Activated CD4-positive, alpha-beta T cell treated with anti-CD3 and anti-CD28 coated beads for 24 hours (primary cell): ENCODE measurements around the gene RIPK4.
"Not testable (repeated sequence)": the region's sequence is repeated elsewhere in the genome, so short reads cannot be mapped to it uniquely, and the experiment has no call there.

Source experiments
- DNase-seq, 2 donors: peaks; one replicate each; pipeline ENCODE4 v3.0.0-alpha.2; 2020; ENCODE audit warnings: low read depth in 2 of 2

Gene RIPK4

DNA sequence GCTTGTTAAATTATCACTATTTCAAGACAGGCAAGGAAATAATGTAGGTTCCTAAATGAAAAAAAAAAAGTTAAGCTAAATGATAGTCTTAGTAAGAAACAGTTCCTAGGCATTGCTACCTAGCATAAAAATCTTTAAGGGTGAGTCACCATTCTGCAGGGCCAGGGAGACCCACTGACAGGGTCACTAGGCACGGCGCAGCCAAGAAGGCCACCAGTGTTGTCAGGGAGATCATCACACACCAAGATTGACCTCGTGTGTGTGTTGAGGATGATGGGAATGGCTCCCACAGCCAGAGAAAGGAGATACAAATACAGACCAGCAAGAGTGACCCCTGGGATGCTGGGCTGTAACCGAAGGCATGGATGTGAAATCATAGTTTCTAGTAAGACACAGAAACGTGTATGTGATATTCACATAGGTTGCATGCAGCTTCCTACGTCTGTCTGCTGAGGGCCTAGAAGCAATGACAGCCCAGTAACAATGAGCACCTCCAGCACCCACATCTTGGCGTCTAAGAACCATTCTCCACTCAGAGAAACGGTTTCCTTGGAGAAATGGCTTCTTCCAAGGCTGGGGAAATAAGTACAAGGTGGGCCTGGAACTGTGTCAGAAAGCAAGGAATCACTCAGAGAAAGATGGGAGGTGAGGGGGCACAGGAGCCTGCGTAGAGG, 29.1 kb downstream of the RIPK4 start:
- no peak for DNase-seq

DNA sequence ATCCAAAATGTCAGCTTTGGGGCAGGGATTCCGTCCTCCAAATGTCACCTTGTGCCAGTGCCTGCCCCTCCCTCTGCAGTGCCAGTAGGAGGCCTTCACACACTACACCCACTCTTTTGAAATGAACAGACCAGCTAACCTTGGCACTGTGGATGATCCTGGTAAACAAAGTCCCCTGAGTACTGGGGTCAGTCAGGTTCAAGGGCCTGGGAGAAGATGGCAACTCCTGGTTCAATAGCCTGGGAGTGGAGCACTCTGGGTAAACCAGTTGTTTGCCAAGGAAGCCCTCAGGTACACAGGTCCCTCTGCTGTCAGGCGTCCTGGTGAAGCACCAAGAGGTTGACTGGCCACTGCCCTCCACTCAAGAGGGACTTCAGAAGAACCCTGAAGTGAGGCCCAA, 30.4 kb downstream of the RIPK4 start:
- DNase-seq: no peak

DNA sequence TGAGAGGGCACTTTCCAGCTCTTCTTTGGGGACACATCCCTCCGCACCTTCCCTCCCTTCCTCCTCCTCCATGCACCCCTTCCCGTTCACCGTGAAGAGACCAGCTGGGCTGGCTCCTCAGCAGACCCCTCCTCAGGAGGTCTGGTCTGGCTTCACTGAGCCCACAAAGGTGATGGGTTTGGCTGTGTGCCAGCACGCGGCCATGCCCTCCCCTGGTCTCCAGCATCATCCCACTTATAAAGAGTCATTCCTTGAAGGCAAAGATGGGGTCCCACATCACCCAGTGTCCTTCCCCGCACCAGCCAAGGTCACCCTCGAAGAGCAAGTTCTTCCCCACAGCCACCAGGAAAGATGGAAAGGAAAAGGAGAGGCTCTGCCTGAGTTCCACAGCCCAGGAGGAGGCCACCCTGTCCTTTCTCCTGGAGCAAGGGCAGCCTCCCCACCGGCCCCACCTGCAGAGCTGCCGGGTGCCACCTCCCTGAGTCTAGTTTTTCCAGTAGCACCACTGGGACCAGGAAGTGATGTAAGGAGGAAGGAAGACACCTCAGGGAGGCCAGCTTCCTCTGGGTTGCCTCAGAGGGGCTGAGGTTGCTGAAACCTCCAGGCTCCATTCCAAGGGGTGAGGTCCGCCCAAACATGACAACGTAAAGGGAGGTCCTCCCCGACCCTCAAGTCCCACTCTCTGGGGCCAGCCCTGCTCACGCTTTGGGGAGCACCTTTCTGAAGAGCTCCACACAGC, 32.7 kb downstream of the RIPK4 start:
- no peak for DNase-seq

DNA sequence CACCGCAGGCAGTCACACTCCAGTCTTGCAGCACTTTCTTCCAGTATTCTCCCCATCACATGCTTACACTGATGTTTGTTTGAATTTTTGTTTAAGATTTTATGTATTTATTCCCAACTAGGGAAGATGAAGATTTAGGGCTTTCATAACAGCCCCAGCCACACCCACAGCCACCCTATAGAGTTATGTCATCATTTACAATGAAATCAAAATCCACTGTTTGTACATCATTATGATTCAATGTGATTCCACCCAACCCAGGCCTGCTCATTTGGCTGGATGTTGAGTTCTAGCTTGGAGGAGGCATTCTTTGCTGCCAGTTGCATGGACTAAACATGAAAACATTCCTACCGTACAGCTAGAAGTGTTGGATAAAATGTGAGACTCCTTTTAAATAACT, 35.8 kb downstream of the RIPK4 start:
- no peak for DNase-seq

DNA sequence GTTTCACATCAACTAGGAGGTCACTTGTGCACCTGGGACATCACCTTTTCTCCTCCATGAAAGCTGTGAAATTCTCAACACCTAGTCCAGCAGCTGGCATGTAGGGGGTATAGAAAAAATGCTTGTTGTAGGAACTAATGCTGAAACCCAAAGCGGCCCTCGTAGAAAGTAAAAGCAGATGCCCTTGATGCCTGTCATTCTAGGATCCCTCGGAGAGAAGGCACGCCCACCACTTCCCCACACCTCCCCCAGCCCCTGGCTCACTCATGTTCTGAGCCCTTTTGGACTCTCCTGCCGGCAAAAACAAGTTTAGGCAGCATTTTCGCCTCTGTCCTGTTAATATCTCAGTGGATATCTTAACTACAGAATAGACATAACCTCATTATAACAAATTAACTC, 36.5 kb downstream of the RIPK4 start:
- DNase-seq: no peak

DNA sequence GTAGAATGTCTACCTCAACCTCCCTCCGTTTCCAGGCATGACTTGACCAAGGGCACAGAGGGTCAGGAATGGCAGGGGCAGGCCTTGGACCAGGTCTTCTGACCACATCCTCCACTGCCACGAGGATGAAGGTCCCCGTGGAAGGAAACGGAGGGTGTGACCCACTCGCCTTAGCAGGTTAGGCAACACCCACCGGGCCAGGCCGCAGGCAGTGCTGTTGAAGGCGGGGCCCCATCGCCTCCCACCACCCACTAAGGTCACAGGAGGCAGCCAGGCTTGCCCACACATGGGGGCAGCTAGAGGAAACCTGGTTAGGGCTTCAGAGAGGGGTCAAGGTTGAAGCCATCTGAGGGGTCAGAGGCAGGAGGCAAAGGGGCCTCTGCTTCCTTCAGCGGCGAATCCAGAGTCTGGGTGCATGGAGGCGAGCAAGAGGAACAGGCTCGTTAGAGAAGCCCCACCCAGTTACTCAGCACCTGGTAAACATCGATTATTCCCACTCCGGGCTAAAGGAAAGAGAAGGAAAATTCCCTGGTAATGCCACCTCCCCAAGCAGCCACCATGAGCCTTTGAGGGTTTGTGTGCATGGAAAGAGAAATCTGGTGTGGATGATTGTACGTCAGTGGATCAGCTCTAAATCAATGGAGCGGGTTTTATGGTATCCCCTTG, 37.0 kb downstream of the RIPK4 start:
- no peak for DNase-seq

DNA sequence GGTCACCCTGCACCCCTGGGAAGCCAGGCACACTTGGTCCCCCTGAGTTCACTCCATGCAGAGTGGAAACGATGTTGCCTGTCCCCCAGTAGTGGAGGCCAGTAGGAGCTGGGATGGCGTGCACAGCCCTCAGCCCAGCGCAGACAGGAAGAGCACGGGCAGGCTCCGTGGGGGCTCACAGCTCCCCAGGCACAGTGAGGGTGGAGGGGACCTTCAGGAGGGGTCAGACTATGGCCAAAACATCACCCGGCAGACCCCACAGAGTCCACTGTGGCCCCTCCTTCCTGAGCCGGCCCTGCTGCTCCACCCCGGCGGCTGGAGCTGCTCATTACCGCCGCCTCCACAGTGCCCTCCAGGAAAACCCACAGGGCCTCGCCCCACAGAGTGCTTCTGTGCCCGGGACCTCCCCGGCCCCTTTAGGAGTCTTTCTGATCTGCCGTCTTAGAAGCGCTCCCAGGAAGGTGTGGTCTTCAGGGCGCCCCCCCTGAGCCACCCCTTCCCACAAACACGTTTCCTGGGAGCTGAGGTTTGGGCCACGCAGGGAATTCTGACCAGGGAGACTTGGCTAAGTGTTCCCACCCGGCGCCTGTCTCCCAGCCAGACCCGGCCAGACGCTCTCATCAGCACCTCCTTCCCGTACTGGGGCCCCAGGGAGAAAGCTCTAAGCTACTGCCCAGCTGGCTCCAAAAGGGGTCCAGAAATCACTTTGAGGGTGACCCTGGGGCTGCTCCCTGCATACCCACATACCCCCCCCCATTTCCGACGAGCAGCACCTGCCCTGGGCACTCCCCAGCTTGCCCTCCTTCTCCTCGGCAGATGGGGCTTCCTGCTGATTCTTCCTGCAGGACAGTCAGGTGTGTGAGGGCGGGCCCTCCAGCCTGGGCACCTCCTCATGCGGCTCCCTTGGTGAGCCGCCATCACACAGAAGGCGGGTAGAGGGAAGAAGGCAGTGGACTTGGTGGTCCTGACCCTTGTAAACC, 38.8 kb downstream of the RIPK4 start:
- no peak for DNase-seq

DNA sequence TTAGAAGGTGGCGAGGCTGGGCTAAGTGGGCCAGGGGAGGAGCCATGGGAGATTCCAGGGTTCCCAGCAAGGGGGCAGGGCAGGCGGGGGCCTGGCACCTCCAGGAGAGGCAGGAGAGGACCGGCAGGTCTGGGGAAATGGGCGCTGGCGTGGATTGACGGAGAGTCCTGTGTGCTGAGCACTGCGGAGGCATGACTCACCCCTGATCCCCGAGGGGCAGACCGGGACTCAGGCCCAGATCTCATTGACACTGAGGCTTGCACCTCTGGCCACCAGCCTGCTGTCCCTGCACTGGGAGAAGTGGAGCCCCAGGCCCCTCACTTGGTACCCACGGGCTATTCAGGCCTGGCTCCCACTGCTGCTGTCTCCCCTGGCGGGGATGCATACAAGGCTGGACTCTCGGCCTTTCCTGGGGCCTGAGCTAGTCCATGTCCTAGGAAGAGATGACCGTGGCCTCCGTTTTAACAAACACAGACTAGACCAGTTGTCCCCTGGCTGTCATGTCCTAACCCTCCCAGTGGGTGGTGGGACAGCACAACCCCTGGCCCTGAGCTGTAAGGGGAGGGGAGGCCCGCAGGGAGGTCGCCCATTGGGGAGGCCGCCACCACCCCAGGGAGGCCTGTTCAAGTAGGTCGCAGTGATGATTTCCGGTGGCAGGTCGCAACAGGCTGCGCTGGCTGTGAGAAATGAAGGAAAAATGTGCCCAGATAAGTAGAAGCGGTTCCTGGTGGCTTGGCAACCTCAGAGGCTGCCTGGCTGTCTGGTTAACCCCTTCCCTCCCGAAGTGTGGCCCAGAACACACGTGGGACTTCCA, 39.7 kb downstream of the RIPK4 start:
- DNase-seq: no peak

DNA sequence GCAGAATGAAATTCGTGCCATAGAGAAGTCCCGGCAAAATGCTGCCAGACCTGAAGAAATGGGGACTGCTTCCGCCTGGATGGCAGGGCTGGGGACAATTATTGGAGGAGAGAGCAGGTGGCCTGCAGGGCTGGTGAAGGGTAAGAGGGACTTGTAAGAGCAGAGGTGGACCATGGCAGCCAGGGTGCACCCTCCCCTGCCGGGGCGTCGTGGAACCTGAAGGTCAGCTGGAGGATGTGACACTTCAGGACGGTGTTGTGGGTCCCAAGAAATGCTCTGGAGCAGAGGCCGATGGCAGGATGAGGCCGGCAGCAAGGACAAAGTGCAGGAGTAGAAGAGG, 40.3 kb downstream of the RIPK4 start:
- no peak for DNase-seq

DNA sequence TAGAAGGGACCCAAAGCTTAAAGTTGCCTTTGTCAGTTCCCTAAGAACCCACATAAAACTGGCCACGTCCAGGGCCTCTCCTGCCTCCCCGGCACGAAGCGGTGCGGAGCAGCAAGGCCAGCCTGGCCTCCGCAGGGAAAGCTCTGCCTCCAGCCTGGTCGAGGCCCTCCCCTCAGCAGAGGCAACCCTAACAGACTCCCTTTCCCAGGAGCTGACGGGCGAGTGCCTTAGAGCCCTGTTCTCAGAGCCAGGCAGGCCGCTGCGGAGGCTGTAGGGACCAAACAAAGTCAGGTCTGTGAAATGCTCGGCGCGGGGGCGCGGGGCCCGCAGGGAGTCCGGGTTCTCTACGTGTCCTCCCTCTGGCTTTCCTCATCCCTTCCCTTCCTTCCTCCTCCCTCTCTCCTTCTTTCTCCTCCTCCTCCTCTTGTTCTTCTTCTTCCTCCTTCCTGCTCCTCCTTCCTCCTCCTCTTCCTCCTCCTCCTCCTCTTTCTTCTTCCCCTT, 40.7 kb downstream of the RIPK4 start:
- DNase-seq: no peak

DNA sequence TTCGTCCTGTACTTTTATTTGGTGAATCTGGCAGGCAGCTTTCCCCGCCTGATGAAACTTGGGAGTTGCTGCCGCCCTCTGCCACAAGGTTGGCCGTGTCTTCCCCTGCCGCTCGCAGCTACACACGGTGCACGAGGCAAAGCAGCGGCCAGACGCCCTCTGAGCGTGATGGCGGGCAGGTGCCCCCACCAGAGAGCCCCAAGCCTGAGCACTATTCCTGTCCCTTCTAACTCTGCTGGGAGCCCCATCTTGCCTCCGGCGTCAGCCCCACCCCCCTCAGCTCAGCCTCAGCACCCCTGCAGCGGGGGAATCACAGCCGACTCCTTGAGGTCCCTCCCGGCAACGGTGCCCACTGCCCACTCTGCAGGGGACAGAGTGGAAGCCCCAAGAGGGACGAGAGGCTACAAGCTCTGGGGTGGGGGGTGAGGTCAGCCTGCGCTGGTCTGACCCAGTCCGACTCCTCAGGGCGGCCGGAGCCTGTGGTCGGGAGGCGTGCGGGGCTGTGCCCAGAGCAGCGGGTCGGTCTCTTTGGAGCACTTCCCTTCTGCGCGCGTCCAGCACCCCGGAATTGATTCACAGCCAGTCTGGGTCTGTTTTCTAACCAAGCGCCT, 41.3 kb downstream of the RIPK4 start:
- DNase-seq: no peak

DNA sequence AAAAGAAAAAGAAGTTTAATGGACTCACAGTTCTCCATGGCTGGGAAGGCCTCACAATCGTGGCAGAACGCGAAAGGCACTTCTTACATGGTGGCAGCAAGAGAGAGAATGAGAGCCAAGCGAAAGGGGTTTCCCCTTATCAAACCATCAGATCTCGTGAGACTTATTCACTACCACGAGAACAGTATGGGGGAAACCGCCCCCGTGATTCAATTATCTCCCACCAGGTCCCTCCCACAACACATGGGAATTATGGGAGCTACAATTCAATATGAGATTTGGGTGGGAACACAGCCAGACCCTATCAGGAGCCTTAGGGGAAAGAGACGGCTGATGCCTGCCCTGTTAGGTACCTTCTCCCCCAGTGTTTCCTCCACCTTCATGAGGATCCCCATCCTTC, 43.0 kb downstream of the RIPK4 start:
- DNase-seq: not testable (repeated sequence)

DNA sequence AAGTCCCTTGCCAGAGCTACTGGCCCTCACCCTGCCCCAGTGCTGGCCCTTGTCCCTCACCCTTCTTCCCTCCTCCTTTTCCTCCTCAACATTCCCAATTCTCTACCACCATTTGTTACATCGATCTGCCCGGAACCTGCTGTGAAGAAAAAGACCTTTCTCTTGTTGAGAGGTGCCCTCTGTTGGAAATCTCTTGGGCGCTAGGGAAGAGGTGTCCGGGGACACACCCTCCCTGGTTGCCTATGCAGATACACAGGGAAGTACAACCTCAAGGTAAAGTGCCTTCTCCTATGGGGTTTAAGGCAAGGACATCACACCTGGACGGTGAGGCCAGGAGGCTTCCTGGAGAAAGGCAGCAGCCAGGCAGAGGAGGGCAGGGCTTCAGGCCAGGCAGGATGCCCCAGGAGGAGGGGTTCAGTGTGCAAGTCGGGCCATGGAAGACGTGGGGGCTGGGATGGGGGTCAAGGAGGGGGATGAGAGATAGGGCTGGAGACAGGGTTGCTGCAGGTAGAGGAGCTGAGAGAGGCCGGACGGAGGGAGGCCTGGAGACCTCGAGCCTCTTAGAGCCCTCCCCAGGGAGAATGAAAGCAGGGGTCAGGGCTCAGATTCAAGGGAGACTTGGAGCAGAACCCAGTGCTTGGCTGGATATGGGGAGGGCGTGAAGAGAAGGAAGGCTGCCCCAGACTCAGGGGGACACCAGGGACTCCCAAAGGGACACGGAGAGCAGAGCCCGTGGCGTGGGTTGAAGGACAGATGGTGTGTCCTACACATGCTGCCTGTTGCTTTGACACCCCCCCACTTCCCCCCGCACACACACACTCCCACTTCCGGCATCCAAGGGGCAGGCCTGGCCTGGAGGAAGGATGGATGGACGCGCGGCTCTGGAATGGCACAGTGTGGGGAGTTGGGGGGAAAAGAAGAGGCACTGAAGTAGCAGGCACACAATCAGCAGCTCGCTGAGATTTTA, 44.5 kb downstream of the RIPK4 start:
- DNase-seq: no peak

DNA sequence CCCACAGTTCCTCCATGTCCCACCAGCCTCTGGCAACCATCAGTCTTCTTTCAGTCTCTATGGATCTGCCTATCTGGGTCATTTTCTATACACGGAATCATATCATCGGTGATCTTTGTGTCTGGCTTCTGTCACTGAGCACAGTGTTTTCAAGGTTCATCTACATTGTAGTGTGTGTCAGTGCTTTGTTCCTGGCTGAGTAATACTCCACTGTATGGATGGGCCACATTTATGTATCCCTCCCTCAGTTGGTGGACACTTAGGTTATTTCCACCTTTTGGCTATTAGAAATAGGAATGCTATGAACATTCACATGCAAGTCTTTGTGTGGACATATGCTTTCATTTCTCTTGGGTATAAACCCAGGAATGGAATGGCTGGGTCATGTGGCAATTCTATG, 46.6 kb downstream of the RIPK4 start:
- DNase-seq: no peak

DNA sequence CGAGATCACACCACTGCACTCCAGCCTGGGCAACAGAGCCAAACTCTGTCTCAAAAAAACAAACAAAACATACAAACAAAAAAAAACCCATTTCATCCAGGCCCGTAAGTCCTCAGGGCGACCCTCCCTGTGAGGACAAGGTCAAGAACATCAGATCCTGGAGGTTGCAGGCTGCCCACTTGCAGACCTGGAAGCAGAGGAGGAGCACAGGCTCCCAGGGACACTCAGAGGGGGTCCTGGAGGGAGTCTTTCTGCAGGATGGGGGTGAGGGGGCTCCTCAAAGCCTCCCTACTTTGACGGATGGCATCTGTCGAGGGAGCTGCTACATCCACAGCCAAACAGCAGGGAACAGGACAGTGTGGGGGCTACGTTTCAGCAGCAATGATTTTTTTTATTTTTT, 47.2 kb downstream of the RIPK4 start:
- no peak for DNase-seq

DNA sequence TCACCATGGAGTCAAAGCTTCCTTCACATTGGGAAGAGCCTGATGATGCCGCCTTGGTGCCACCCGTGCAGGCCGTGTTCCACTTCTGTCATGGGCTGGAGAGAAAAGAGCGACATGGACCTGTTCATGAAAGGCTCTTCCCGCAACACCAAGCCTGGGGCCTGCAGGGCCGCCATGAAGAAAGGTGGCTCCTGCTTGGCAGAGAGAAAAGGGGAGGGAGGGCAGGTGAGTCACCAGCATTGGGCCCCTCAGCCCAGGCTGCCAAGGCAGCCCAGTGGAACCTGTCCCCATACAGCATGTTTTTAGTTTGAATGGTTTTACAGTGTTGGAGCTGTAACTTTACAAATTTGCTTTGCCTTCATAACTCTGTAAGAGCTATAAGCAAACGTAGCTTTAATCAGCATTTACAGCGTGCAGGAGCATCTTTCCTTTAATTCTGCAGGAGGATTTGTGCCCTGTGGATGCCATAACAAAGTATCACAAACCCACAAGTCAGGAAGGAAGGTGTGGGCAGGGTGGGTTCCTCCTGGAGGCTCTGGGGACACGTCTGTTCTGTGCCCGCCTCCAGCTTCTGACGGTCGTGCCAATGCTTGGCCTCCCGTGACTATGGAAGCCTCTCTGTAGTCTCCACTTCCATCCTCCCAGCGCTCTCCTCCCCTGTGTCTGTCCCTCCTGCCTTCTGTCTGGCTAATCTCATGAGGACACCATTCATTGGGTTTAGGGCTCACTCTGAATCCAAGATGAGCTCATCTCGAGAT, 49.1 kb downstream of the RIPK4 start:
- DNase-seq: no peak

DNA sequence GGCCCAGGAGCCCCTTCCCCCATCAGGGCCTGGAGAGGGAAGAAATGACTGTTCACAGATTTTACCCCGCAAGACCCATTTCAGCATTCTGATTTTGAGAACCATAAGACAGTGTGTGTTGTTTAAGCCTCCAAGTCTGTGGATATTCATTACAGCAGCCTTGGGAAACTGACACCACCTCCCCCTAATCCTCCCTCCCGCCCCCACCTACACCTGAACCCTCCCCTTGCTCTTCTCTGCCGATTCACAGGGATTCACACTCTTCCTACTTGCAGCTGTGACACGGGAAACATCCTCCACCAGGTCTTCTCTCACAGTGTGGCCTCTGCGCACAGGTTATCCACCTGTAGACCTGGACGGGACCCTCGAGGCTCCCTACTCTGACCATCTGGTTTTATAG, 50.1 kb downstream of the RIPK4 start:
- DNase-seq: no peak

DNA sequence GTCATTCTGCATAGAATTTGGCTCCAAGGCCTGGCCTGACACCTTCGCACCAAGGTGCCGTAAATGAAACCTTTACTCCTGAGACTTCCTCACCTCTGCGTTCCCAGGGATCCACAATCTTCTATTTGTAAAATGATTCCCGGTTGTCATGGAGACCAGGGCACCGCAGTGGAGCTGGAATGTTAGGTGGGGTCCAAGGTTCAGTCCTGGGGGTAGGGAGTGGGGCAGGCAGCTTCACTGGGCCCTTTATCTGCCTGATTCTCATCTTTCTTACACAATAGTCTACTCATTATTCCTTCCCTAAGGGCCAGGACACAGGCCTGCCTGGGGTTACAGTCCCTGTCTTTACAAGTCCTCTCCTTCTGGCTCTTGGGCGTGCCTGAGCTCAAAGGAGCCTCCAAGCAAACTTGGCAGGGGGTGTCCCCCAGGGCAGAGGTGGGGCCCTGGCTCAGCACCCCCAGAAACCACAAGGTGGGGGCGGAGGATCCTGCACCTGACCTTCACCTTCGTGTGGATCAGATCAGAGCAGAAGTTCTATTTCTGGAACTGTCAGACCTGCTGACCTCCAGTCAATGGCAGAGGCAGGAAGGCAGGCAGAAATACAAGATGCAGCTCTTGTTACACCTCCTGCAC, 51.1 kb downstream of the RIPK4 start:
- DNase-seq: no peak
